DOHH2 (cell line): ENCODE results near the gene MFAP5.

Experiments
- H3F3A ChIP-seq: fragments of 200-600 bp; sonication (generic), shearing (Covaris generic); 2 replicates; pipeline ENCODE4 v1.6.0; 2016; ENCODE audit warnings: antibody characterized with exemption, mild to moderate bottlenecking; ENCODE audit not compliant: control insufficient read depth, insufficient read depth
- H3K27ac ChIP-seq: fragments of 200-600 bp; sonication (generic); 2 replicates; pipeline ENCODE4 v1.5.1; 2014; ENCODE audit warnings: low read depth, mild to moderate bottlenecking, low read length, moderate library complexity
- H3K27me3 ChIP-seq: fragments of 200-600 bp; sonication (generic); 2 replicates; pipeline ENCODE4 v1.6.1; 2014; ENCODE audit warnings: mild to moderate bottlenecking, low read length, mixed read lengths; ENCODE audit not compliant: control insufficient read depth
- H3K36me3 ChIP-seq: fragments of 200-600 bp; sonication (generic); 2 replicates; pipeline ENCODE4 v1.6.1; 2014; ENCODE audit warnings: mild to moderate bottlenecking, low read length, moderate library complexity, mixed read lengths; ENCODE audit not compliant: control insufficient read depth
- H3K4me1 ChIP-seq: fragments of 200-600 bp; sonication (generic); 2 replicates; pipeline ENCODE4 v1.6.1; 2014; ENCODE audit warnings: mild to moderate bottlenecking, low read length, mixed read lengths; ENCODE audit not compliant: control insufficient read depth
- H3K4me2 ChIP-seq: fragments of 200-600 bp; sonication (generic); 2 replicates; pipeline ENCODE4 v1.6.0; 2014; ENCODE audit warnings: mild to moderate bottlenecking, low read length, moderate library complexity
- H3K4me3 ChIP-seq: fragments of 200-600 bp; sonication (generic); 2 replicates; pipeline ENCODE4 v1.5.1; 2014; ENCODE audit warnings: mild to moderate bottlenecking, low read length, mixed read lengths
- H3K79me2 ChIP-seq: fragments of 200-600 bp; sonication (generic); 2 replicates; pipeline ENCODE4 v1.6.1; 2014; ENCODE audit warnings: mild to moderate bottlenecking, low read length, mixed read lengths; ENCODE audit not compliant: control insufficient read depth
- H3K9me2 ChIP-seq: fragments of 200-600 bp; sonication (generic); replicated peaks from 2 replicates; pipeline ENCODE4 v1.6.1; 2014; ENCODE audit warnings: mild to moderate bottlenecking, low read length, mixed read lengths; ENCODE audit not compliant: control insufficient read depth
- H3K9me3 ChIP-seq: fragments of 200-600 bp; sonication (generic); 2 replicates; pipeline ENCODE4 v1.6.1; 2014; ENCODE audit warnings: antibody characterized with exemption, low read length, mixed read lengths; ENCODE audit not compliant: control insufficient read depth, insufficient read depth
- H4K20me1 ChIP-seq: fragments of 200-600 bp; sonication (generic); 2 replicates; pipeline ENCODE4 v1.6.0; 2014; ENCODE audit warnings: low read depth, mild to moderate bottlenecking, antibody characterized with exemption, low read length, moderate library complexity; ENCODE audit not compliant: control insufficient read depth, insufficient read depth
- EZH2phosphoT487 ChIP-seq: fragments of 200-600 bp; sonication (generic); IDR thresholded peaks from 2 replicates; pipeline ENCODE4 v1.6.1; 2017; ENCODE audit warnings: borderline replicate concordance, mild to moderate bottlenecking, antibody characterized with exemption, low read length, moderate library complexity, mixed read lengths
- TF ChIP-seq, protein P1 (sequence below): fragments of 200-600 bp; sonication (generic); IDR thresholded peaks from one replicate; pipeline ENCODE4 v1.5.1; 2014; ENCODE audit warnings: antibody characterized with exemption, mild to moderate bottlenecking, low read depth, low read length; ENCODE audit not compliant: poor library complexity, severe bottlenecking

The MFAP5 gene

DNA sequence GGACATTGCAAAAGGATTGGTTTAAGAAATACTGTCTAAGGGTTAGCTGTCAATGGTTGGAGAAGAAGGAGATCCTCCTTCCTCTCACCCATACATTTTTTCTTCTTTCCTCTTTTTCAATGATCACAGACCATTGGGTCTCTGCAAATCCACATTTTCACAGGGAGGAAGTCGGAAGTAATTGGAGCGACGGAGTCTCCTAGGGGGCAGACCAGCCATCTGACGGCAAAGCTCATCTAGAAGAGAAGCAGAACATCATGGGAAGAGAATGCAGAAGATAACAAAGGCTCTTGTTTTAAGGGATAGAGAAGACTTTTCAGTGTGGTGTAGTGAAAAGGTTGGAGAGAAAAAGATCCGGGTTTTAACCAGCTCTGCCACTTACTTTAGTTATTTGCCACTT lies 14.7 kb downstream of the MFAP5 start:
- Histone ChIP-seq H3K9me3 (no peaks in the 10 kb centered on the region), H3K27ac (no peak overlapping the region), H3K36me3 (peaks cover 4% of the 10 kb centered on the region; the same call in 1 of the 2 replicates), H4K20me1 (no peaks in the 10 kb centered on the region), H3K79me2 (no peaks in the 10 kb centered on the region), H3K27me3 (no peaks in the 10 kb centered on the region), H3K4me2 (peak overlapping the region; percentile 11; the same call in 1 of the 2 replicates), H3K9me2 (no peaks in the 10 kb centered on the region; the same call in 1 of the 2 replicates), H3K4me1 (peaks cover 47% of the 10 kb centered on the region), H3K4me3 (no peak overlapping the region), H3F3A (peaks cover 17% of the 10 kb centered on the region)
- TF ChIP-seq, protein P1, sequence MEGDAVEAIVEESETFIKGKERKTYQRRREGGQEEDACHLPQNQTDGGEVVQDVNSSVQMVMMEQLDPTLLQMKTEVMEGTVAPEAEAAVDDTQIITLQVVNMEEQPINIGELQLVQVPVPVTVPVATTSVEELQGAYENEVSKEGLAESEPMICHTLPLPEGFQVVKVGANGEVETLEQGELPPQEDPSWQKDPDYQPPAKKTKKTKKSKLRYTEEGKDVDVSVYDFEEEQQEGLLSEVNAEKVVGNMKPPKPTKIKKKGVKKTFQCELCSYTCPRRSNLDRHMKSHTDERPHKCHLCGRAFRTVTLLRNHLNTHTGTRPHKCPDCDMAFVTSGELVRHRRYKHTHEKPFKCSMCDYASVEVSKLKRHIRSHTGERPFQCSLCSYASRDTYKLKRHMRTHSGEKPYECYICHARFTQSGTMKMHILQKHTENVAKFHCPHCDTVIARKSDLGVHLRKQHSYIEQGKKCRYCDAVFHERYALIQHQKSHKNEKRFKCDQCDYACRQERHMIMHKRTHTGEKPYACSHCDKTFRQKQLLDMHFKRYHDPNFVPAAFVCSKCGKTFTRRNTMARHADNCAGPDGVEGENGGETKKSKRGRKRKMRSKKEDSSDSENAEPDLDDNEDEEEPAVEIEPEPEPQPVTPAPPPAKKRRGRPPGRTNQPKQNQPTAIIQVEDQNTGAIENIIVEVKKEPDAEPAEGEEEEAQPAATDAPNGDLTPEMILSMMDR: no peak
- no peak for TF ChIP-seq EZH2phosphoT487

DNA sequence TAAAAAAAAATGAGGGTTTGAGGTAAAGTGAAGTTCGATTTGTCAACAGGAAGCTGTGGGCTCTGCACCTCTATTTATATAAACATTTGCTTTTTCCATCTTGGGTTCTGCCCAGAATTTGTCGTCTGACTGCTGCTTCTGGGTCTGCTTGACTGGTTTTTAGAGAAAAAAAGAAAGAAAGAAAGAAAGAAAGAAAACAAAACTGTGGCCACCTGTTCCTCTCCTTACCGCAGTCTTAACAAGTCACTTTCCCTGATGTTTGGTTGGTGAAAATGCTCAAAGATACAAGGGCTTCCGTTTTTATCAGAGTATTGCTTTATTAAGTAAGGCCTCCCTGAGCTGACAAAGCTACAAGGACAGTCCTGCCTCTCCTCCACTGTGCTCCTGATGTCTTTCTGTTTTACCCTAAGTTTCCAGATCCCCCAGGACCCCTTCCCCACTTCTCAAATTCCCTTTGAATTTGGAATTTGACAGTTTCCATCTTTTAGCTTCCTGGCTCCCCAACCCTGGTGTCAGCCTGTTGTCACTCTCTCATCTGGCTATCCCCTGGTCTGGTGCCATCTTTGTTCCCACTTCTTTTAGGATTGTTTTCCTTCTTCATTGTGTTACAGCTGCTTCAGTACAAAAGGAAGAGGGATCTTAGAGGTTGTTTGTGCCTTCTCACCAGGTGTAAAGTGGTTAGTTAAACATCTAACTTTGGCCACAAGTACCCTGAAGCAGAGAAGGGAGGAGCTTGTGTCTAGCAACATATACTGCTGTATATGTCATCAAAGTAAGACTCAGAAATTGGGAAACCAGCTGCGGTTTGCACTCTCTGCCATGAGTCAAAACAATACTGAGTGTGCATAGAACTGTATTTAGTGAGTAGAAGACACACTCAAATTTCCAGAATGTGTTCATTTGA lies 18.0 kb downstream of the MFAP5 start:
- Histone ChIP-seq H3K4me2 (peak overlapping the region; percentile 89), H3K4me3 (peak overlapping the region; percentile 68), H3K27ac (peak overlapping the region; percentile 92), H3K9me2 (no peaks in the 10 kb centered on the region; the same call in 1 of the 2 replicates), H3K27me3 (no peaks in the 10 kb centered on the region), H3K9me3 (no peaks in the 10 kb centered on the region), H3F3A (peaks cover 27% of the 10 kb centered on the region), H3K79me2 (no peaks in the 10 kb centered on the region), H4K20me1 (no peaks in the 10 kb centered on the region), H3K4me1 (peaks cover 52% of the 10 kb centered on the region), H3K36me3 (peaks cover 4% of the 10 kb centered on the region; the same call in 1 of the 2 replicates)
- TF ChIP-seq, protein P1: no peak
- TF ChIP-seq EZH2phosphoT487: no peak

DNA sequence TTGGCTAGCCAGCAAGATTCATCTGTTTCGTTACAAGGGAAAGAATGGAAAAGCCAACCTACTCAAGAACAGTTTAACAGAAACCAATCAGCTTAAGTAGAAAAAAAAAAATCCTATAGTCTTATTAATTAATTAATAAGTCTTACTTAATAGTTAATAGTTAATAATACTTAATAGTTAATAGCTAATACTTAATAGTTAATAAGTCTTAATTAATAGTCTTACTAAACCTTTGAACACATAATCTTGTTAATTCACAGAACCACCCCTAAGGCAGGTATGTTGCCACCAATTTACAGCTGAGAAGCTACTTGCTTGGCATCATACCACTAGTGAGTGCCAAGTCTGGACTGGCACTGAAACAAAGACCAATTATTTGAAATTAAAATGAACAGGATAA lies 19.9 kb downstream of the MFAP5 start:
- Histone ChIP-seq H3K4me3 (no peak overlapping the region), H3K79me2 (no peaks in the 10 kb centered on the region), H3K36me3 (peaks cover 4% of the 10 kb centered on the region; the same call in 1 of the 2 replicates), H4K20me1 (no peaks in the 10 kb centered on the region), H3F3A (peaks cover 27% of the 10 kb centered on the region), H3K9me2 (no peaks in the 10 kb centered on the region; the same call in 1 of the 2 replicates), H3K4me2 (no peak overlapping the region), H3K4me1 (peaks cover 46% of the 10 kb centered on the region), H3K27ac (no peak overlapping the region), H3K27me3 (no peaks in the 10 kb centered on the region), H3K9me3 (no peaks in the 10 kb centered on the region)
- TF ChIP-seq EZH2phosphoT487: no peak
- TF ChIP-seq, protein P1: no peak
